DND-41 (cell line): ENCODE data around the gene EEFSEC.

Source experiments
- ATAC-seq: fragments of 200-7000 bp; cut with Tn5 transposase; 3 replicates; pipeline ENCODE4 v1.9.1; 2021; ENCODE audit warnings: low read depth; ENCODE audit not compliant: insufficient read depth
- DNase-seq: peaks from one replicate; pipeline ENCODE4 v3.0.0-alpha.2; 2020
- H2AFZ ChIP-seq: 2 replicates; pipeline ENCODE4 v1.6.0; 2012; ENCODE audit warnings: low read depth, low read length
- H3K27ac ChIP-seq: 2 replicates; pipeline ENCODE4 v1.5.1; 2012; ENCODE audit warnings: low read length, inconsistent platforms
- H3K27me3 ChIP-seq: fragments of 200-600 bp; sonication (generic); 2 replicates; pipeline ENCODE4 v1.6.0; 2012; ENCODE audit warnings: low read length, mild to moderate bottlenecking, inconsistent platforms; ENCODE audit not compliant: insufficient read depth, poor library complexity
- H3K36me3 ChIP-seq: 2 replicates; pipeline ENCODE4 v1.5.1; 2012; ENCODE audit warnings: low read length, inconsistent platforms; ENCODE audit not compliant: insufficient read depth
- H3K4me1 ChIP-seq: 2 replicates; pipeline ENCODE4 v1.5.1; 2012; ENCODE audit warnings: mild to moderate bottlenecking, low read length; ENCODE audit not compliant: insufficient read depth
- H3K4me2 ChIP-seq: 2 replicates; pipeline ENCODE4 v1.6.0; 2012; ENCODE audit warnings: mild to moderate bottlenecking, moderate library complexity, low read length, inconsistent platforms; ENCODE audit not compliant: insufficient read depth
- H3K4me3 ChIP-seq, 2 experiments: fragments of 200-600 bp in 1 of 2; shearing (Covaris generic) in 1 of 2; 2 replicates each; pipeline ENCODE4 v1.5.1; 2012 to 2016; ENCODE audit warnings: inconsistent platforms in 2 of 2, low read length in 2 of 2, mild to moderate bottlenecking in 2 of 2, low read depth in 1 of 2, moderate library complexity in 1 of 2
- H3K79me2 ChIP-seq: 2 replicates; pipeline ENCODE4 v1.6.0; 2012; ENCODE audit warnings: low read length, inconsistent platforms; ENCODE audit not compliant: insufficient read depth
- H3K9ac ChIP-seq: 2 replicates; pipeline ENCODE4 v1.6.0; 2012; ENCODE audit warnings: low read depth, mild to moderate bottlenecking, inconsistent platforms, low read length, moderate library complexity
- H3K9me3 ChIP-seq: 2 replicates; pipeline ENCODE4 v1.5.1; 2012; ENCODE audit warnings: low read length, moderate library complexity, mild to moderate bottlenecking, inconsistent platforms; ENCODE audit not compliant: insufficient read depth, severe bottlenecking
- H4K20me1 ChIP-seq: 2 replicates; pipeline ENCODE4 v1.6.0; 2012; ENCODE audit warnings: low read length; ENCODE audit not compliant: insufficient read depth
- CTCF ChIP-seq: IDR thresholded peaks from 2 replicates; pipeline ENCODE4 v1.5.1; 2012; ENCODE audit warnings: borderline replicate concordance, low read length, moderate library complexity, mild to moderate bottlenecking; ENCODE audit not compliant: poor library complexity, severe bottlenecking; ENCODE audit errors: extremely low read depth
- EZH2 ChIP-seq: IDR thresholded peaks from 3 replicates; pipeline ENCODE4 v1.6.1; 2012; ENCODE audit warnings: borderline replicate concordance, low read depth, mild to moderate bottlenecking, moderate library complexity, low read length, inconsistent platforms; ENCODE audit not compliant: severe bottlenecking

The EEFSEC gene

GRCh38 chr3:128427872-128428822 lies 274.9 kb downstream of the EEFSEC start:
- no peaks in the 10 kb centered on the region for H3K4me1 ChIP-seq
- H3K9me3 ChIP-seq: no peaks in the 10 kb centered on the region
- no peak overlapping the region for H3K4me2 ChIP-seq
- H3K79me2 ChIP-seq: no peaks in the 10 kb centered on the region
- no peak overlapping the region for H3K9ac ChIP-seq
- no peaks in the 10 kb centered on the region for H4K20me1 ChIP-seq
- DNase-seq: no peak
- no peak overlapping the region for H3K4me3 ChIP-seq
- TF ChIP-seq CTCF (no peak), EZH2 (no peak)
- no peak overlapping the region for H2AFZ ChIP-seq
- H3K36me3 ChIP-seq: no peaks in the 10 kb centered on the region
- no peak for ATAC-seq
- H3K27ac ChIP-seq: no peak overlapping the region
- no peaks in the 10 kb centered on the region for H3K27me3 ChIP-seq

- no peak for ATAC-seq
- H3K27me3 ChIP-seq: no peaks in the 10 kb centered on the region
These were observed 276.0 kb downstream of the EEFSEC start for GRCh38 chr3:128429275-128429674.

GRCh38 chr3:128429751-128430150 lies 276.5 kb downstream of the EEFSEC start:
- no peak for DNase-seq
- H3K27me3 ChIP-seq: no peaks in the 10 kb centered on the region
- H3K36me3 ChIP-seq: no peaks in the 10 kb centered on the region
- H4K20me1 ChIP-seq: 0 out of 2 replicates have a peak, but pooled peaks cover 3% of the 10 kb centered on the region
- no peaks in the 10 kb centered on the region for H3K4me1 ChIP-seq
- no peak for ATAC-seq
- H3K9ac ChIP-seq: no peak overlapping the region
- TF ChIP-seq CTCF (no peak), EZH2 (no peak)
- H3K79me2 ChIP-seq: no peaks in the 10 kb centered on the region
- H3K27ac ChIP-seq: no peak overlapping the region
- no peak overlapping the region for H2AFZ ChIP-seq
- no peak overlapping the region for H3K4me2 ChIP-seq
- H3K9me3 ChIP-seq: no peaks in the 10 kb centered on the region
- no peak overlapping the region for H3K4me3 ChIP-seq

More at GRCh38 chr3:128429275-128429674, 276.0 kb downstream of the EEFSEC start:
- no peak for TF ChIP-seq EZH2
- TF ChIP-seq CTCF: no peak
- Histone ChIP-seq H3K27ac (no peak overlapping the region), H3K9ac (no peak overlapping the region), H2AFZ (no peak overlapping the region), H3K4me3 (no peak overlapping the region), H3K9me3 (no peaks in the 10 kb centered on the region), H3K36me3 (no peaks in the 10 kb centered on the region), H3K4me2 (no peak overlapping the region), H3K4me1 (no peaks in the 10 kb centered on the region), H4K20me1 (0 out of 2 replicates have a peak, but pooled peaks cover 3% of the 10 kb centered on the region), H3K79me2 (no peaks in the 10 kb centered on the region)
- no peak for DNase-seq
